K562 (cell line): ENCODE results near the gene ADK. TPM values are rescaled to one million over a fixed set of nuclear protein-coding genes. Genes with fewer than 3 reads are reported as not detected.

Source experiments
- ATAC-seq: fragments of 200-7000 bp; cut with Tn5 transposase; 3 replicates; pipeline ENCODE4 v1.9.1; 2020; ENCODE audit warnings: moderate library complexity
- BruUV-seq: library from RNA; stranded (reverse); fragments of 400-500 nt; replicated peaks from 2 replicates; lab custom pipeline; 2021; lab: Mats Ljungman, UMichigan
- CTCF ChIA-PET: fragments of 300-600 bp; formaldehyde crosslinking; extraction: SDS; loops from one replicate; lab custom pipeline; 2021; ENCODE audit warnings: low intra/inter-chr PET ratio; lab: Yijun Ruan, JAX
- POLR2A ChIA-PET: fragments of 300-600, 350-650 bp; sonication (Branson Sonifier 250); formaldehyde crosslinking; extraction: SDS; loops from one replicate; lab custom pipeline; 2021; ENCODE audit warnings: antibody characterized with exemption, inconsistent platforms; lab: Yijun Ruan, JAX
- DNase-seq, 4 experiments: peaks; one replicate each; pipeline versions ENCODE4 v3.0.0 to v3.0.0-alpha.2; 2011 to 2018; ENCODE audit warnings: low spot score in 3 of 4, mixed read lengths in 3 of 4; ENCODE audit errors: extremely low read depth in 1 of 4
- FAIRE-seq: peaks from 2 replicates; lab custom pipeline; 2011; peaks lifted over from hg19 to GRCh38; lab: Jason Lieb, UNC
- H2AFZ ChIP-seq: 2 replicates; pipeline ENCODE4 v1.6.0; 2011; ENCODE audit warnings: low read depth, low read length, control low read depth, inconsistent platforms
- H3K27ac ChIP-seq: fragments of 200-600 bp; 3 replicates; pipeline ENCODE4 v1.8.0; 2011; ENCODE audit warnings: low read depth, mild to moderate bottlenecking, control low read depth, inconsistent platforms, low read length, moderate library complexity, mixed read lengths; ENCODE audit errors: extremely low read depth
- H3K27me3 ChIP-seq, 2 experiments: fragments of 300-600 bp in 1 of 2; 2 replicates in 1 of 2; 3 replicates in 1 of 2; pipeline versions ENCODE4 v1.6.0 to v1.8.0; 2011; ENCODE audit warnings: inconsistent platforms in 2 of 2, low read length in 2 of 2, mild to moderate bottlenecking in 1 of 2, mixed read lengths in 1 of 2, moderate library complexity in 1 of 2; ENCODE audit not compliant: control insufficient read depth in 2 of 2, insufficient read depth in 2 of 2
- H3K36me3 ChIP-seq: fragments of 300-600 bp; 3 replicates; pipeline ENCODE4 v1.8.0; 2011; ENCODE audit warnings: mild to moderate bottlenecking, low read length, inconsistent platforms; ENCODE audit not compliant: control insufficient read depth, insufficient read depth
- H3K4me1 ChIP-seq, 2 experiments: fragments of 200-600 bp in 1 of 2; replicated peaks in 1 of 2; 2 replicates in 1 of 2; 3 replicates in 1 of 2; pipeline versions ENCODE4 v1.5.1 to v1.8.0; 2011; ENCODE audit warnings: inconsistent platforms in 2 of 2, low read length in 2 of 2, mild to moderate bottlenecking in 1 of 2, mixed read lengths in 1 of 2, moderate library complexity in 1 of 2; ENCODE audit not compliant: control insufficient read depth in 2 of 2, insufficient read depth in 2 of 2
- H3K4me2 ChIP-seq: 2 replicates; pipeline ENCODE4 v1.6.1; 2011; ENCODE audit warnings: low read length, control low read depth, inconsistent platforms, mixed read lengths; ENCODE audit not compliant: insufficient read depth
- H3K4me3 ChIP-seq: fragments of 200-600 bp; sonication (generic), shearing (Covaris generic); 2 replicates; pipeline ENCODE4 v1.5.1; 2016; ENCODE audit warnings: control low read depth, inconsistent platforms
- H3K79me2 ChIP-seq: fragments of 200-600 bp; 3 replicates; pipeline ENCODE4 v1.8.0; 2011; ENCODE audit warnings: low read length, inconsistent platforms; ENCODE audit not compliant: control insufficient read depth, insufficient read depth
- H3K9ac ChIP-seq, 2 experiments: 2 replicates each; pipeline versions ENCODE4 v1.6.0 to v1.6.1; 2011; ENCODE audit warnings: low read depth in 2 of 2, low read length in 2 of 2, control low read depth in 1 of 2, inconsistent platforms in 1 of 2, mild to moderate bottlenecking in 1 of 2, mixed read lengths in 1 of 2; ENCODE audit not compliant: insufficient read depth in 1 of 2
- H3K9me1 ChIP-seq: one replicate; pipeline ENCODE4 v1.6.0; 2011; ENCODE audit warnings: inconsistent platforms, mild to moderate bottlenecking, low read length, moderate library complexity; ENCODE audit not compliant: control insufficient read depth, insufficient read depth
- H3K9me3 ChIP-seq: replicated peaks from 2 replicates; pipeline ENCODE4 v1.5.1; 2011; ENCODE audit warnings: low read depth, low read length, inconsistent platforms; ENCODE audit not compliant: control insufficient read depth, insufficient read depth
- H4K20me1 ChIP-seq: replicated peaks from 2 replicates; pipeline ENCODE4 v1.6.1; 2011; ENCODE audit warnings: low read length, inconsistent platforms, mixed read lengths; ENCODE audit not compliant: control insufficient read depth, insufficient read depth
- CEBPB ChIP-seq: fragments of 450-650 bp; IDR thresholded peaks from 2 replicates; pipeline ENCODE4 v1.6.1; 2016; ENCODE audit warnings: missing genetic modification characterization, missing compliant biosample characterization
- KDM1A ChIP-seq, 2 experiments: fragments of 450-650 bp; IDR thresholded peaks; 2 replicates each; pipeline ENCODE4 v1.6.1; 2016; ENCODE audit warnings: mild to moderate bottlenecking in 2 of 2
- NFIC ChIP-seq: fragments of 450-650 bp; IDR thresholded peaks from 2 replicates; pipeline ENCODE4 v1.6.1; 2017; ENCODE audit warnings: mild to moderate bottlenecking, inconsistent platforms
- SOX6 ChIP-seq: fragments of 450-650 bp; IDR thresholded peaks from 2 replicates; pipeline ENCODE4 v1.6.1; 2014; ENCODE audit warnings: mild to moderate bottlenecking
- TBL1XR1 ChIP-seq, 2 experiments: IDR thresholded peaks; 2 replicates each; pipeline ENCODE4 v1.6.1; 2012; ENCODE audit warnings: improper control_type of control experiment in 2 of 2, low read length in 2 of 2, mild to moderate bottlenecking in 1 of 2
- WGBS: fragments of 100-300 bp; shearing (Covaris generic); methylation state at CpG from one replicate; pipeline ENCODE4 v1.1.6; 2016; ENCODE audit warnings: low coverage, mixed read lengths; ENCODE audit not compliant: insufficient coverage; ENCODE audit errors: missing lambda C conversion rate; 5-methylcytosine and 5-hydroxymethylcytosine counted together
- in situ Hi-C: fragments of 300-500 bp; cut with MboI; formaldehyde crosslinking; loops from 4 replicates; pipeline ENCODE4 v1.15.0; 2018; ENCODE audit warnings: inconsistent platforms, mixed read lengths
- intact Hi-C: fragments of 100-400 bp; cut with micrococcal nuclease; formaldehyde crosslinking; loops from 2 replicates; pipeline ENCODE4 v1.14.2; 2022
- polyA plus RNA-seq, 8 experiments: library from polyadenylated mRNA; depleted of rRNA in 4 of 8; stranded (reverse) in 5 of 8; unstranded in 3 of 8; fragments of >200 nt; fragmentation: Nextera tagmentation in 2 of 8; fragmentation: Illumina TruSeq in 1 of 8; extraction: Ambion mirVana in 2 of 8; extraction: Trizol in 1 of 8; gene quantifications; 2 replicates each; pipeline versions ENCODE4 v1.2.1 to v1.2.3, GENCODE V29; 2011 to 2014; ENCODE audit warnings: inconsistent platforms in 1 of 8, missing spikeins in 1 of 8
- total RNA-seq, 7 experiments: library from RNA; depleted of rRNA in 6 of 7; stranded (reverse); fragments of >200 nt in 6 of 7; fragmentation: Illumina TruSeq in 2 of 7; extraction: Trizol in 2 of 7; gene quantifications; 2 replicates each; pipeline versions ENCODE4 v1.2.1 to v1.2.3, GENCODE V29; 2011 to 2021; ENCODE audit warnings: low replicate concordance in 1 of 7
- TF ChIP-seq, protein P1 (sequence below): fragments of 250-450 bp; sonication (Bioruptor Pico); IDR thresholded peaks from 2 replicates; pipeline ENCODE4 v1.5.0; 2020; ENCODE audit warnings: mild to moderate bottlenecking, borderline replicate concordance

ADK gene
- total and polyA plus RNA-seq, 9 of the 15 experiments (the other 6 are each of a cell fraction or from before 2014, with no cell fraction given), result 54.2 to 97.8 (median 73.6) TPM

DNA sequence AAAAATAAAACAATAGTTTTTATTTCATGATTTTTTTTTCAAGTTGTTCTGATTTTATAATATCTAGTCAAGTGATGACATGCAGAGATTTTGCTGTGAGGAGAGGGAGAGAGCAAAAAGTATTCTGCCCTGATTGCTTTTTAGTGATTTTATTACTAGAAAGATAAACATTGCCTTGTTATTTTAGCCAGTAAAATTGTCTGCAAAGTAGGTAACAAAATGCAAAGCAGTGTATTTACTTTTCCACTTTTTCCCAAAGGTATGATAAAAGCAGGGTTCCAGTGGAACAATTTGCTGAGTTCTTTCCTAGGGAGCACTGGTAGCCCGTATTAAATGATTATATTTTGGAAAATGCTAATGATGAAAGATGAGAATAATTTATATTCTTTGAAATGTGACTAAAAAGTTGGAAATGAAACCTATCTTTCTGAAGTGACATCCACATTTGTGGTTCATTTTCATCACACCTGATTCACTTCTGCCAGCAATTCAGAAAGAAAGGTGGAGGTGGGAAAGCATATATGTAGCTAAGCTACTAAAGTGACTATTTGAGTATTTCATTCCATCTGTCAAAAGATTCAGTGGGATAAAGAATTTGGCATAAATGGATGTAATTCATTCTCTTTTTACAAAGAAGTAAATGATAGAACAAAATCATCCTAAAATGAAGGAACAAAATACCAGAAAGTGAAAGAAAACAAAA lies 300.3 kb downstream of the ADK start:
- CTCF ChIA-PET, result interaction anchor here (0.6 kb wide), 1 partner anchor 12 kb away, joined by 4 read pairs; no protein-coding TSS in a partner anchor

DNA sequence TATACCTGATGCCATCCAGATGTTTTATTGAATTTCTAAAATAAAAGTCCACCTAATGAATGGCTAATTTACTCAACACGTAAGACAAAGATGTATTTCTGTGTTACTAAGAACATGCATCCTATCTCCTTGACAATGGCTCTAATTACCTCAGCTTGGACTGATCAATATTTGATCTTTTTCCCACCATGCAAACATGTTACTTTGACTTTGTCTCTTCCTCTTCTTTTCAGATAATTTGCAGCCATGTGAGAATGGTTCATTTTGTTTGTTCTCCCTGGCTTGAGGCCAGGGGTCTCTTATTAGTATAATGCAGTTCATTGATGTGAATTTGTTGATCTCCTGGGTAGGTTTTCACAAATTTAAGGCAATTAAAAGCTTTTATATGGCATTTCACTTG lies 302.1 kb downstream of the ADK start:
- Histone ChIP-seq H3K9me3 (no peaks in the 10 kb centered on the region), H4K20me1 (no peaks in the 10 kb centered on the region), H3K9ac (no peak overlapping the region), H3K4me3 (no peak overlapping the region), H2AFZ (no peak overlapping the region), H3K79me2 (no peaks in the 10 kb centered on the region), H3K36me3 (no peaks in the 10 kb centered on the region), H3K27ac (no peak overlapping the region), H3K9me1 (no peaks in the 10 kb centered on the region), H3K4me1 (no peaks in the 10 kb centered on the region), H3K27me3 (no peaks in the 10 kb centered on the region), H3K4me2 (no peak overlapping the region)
- ChIA-PET POLR2A (no interaction called here), CTCF (no interaction called here)
- intact Hi-C loops (no loop called here), in situ Hi-C loops (no loop called here)
- FAIRE-seq, result no peak
- ATAC-seq, result no peak
- TF ChIP-seq NFIC, result 0 out of 2 replicates have a peak, but pooled peaks have one; percentile 10
- TF ChIP-seq, protein P1, sequence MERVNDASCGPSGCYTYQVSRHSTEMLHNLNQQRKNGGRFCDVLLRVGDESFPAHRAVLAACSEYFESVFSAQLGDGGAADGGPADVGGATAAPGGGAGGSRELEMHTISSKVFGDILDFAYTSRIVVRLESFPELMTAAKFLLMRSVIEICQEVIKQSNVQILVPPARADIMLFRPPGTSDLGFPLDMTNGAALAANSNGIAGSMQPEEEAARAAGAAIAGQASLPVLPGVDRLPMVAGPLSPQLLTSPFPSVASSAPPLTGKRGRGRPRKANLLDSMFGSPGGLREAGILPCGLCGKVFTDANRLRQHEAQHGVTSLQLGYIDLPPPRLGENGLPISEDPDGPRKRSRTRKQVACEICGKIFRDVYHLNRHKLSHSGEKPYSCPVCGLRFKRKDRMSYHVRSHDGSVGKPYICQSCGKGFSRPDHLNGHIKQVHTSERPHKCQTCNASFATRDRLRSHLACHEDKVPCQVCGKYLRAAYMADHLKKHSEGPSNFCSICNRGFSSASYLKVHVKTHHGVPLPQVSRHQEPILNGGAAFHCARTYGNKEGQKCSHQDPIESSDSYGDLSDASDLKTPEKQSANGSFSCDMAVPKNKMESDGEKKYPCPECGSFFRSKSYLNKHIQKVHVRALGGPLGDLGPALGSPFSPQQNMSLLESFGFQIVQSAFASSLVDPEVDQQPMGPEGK (CRISPR knock-in tag), result no peak
- no peak for DNase-seq
- 96% methylated on average over 1 of the region's 1 CpG for WGBS
- BruUV-seq, result no TSS peak

More for the DNA sequence above, 300.3 kb downstream of the ADK start:
- WGBS, result 84% methylated on average over 1 of the region's 1 CpG
- FAIRE-seq, result no peak
- Histone ChIP-seq H3K36me3 (no peaks in the 10 kb centered on the region), H4K20me1 (no peaks in the 10 kb centered on the region), H3K9me1 (no peaks in the 10 kb centered on the region), H3K4me1 (no peaks in the 10 kb centered on the region), H3K4me3 (no peak overlapping the region), H2AFZ (no peak overlapping the region), H3K79me2 (no peaks in the 10 kb centered on the region), H3K27ac (no peak overlapping the region), H3K4me2 (no peak overlapping the region), H3K27me3 (no peaks in the 10 kb centered on the region), H3K9ac (no peak overlapping the region), H3K9me3 (no peaks in the 10 kb centered on the region)
- in situ Hi-C loops (no loop called here), intact Hi-C loops (no loop called here)
- POLR2A ChIA-PET, result no interaction called here
- no peak for DNase-seq
- no TSS peak for BruUV-seq
- no peak for ATAC-seq
- TF ChIP-seq KDM1A (IDR thresholded peaks at IDR 0.05) (0 out of 4 replicates have a peak, but pooled peaks of 1 of the 2 experiments have one; percentile 15), CEBPB (tag) (no peak), TBL1XR1 (IDR thresholded peaks at IDR 0.05; ENCODE audit: low read length in 2 of 2) (no peak), SOX6 (no peak)
